ENCODE data around the gene NECTIN2. TPM values are rescaled to one million over a fixed set of nuclear protein-coding genes. Genes with fewer than 3 reads are reported as not detected.

Gene NECTIN2
- total and polyA plus RNA-seq, 2 experiments from 2014 or later = 193 to 307 TPM

DNA sequence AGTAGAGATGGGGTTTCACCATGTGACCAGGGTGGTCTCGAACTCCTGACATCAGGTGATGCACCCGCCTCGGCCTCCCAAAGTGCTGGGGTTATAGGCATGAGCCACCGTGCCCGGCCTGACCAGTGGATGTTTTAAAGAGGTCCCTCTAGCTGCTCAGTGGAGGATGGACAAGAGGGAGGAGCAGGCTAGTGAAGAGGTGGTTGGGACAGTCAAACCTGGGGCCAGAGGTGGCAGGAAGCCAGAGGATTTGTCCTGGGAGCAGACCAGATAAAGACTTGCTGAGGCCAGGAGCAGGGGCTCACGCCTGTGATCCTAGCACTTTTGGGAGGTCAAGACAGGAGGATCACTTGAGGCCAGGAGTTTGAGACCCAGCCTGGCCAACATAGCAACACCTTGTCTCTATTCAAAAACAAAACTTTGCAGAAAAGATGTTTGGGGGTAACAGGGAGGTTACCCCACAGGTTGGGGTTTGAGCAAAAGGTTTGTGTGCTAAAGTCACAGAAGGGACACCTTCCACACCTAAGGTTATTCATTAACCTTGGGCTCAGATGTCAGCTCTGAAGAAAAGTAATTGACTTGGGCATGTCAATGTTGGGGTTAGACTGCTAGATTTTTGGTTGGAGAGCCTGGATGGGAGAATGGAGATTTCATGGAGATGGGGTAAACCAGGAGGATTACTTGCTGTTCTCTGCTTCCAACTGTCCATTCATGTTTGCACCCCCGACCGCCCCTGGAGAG lies 28.2 kb upstream of the NECTIN2 start:
- TF ChIP-seq, protein P1, sequence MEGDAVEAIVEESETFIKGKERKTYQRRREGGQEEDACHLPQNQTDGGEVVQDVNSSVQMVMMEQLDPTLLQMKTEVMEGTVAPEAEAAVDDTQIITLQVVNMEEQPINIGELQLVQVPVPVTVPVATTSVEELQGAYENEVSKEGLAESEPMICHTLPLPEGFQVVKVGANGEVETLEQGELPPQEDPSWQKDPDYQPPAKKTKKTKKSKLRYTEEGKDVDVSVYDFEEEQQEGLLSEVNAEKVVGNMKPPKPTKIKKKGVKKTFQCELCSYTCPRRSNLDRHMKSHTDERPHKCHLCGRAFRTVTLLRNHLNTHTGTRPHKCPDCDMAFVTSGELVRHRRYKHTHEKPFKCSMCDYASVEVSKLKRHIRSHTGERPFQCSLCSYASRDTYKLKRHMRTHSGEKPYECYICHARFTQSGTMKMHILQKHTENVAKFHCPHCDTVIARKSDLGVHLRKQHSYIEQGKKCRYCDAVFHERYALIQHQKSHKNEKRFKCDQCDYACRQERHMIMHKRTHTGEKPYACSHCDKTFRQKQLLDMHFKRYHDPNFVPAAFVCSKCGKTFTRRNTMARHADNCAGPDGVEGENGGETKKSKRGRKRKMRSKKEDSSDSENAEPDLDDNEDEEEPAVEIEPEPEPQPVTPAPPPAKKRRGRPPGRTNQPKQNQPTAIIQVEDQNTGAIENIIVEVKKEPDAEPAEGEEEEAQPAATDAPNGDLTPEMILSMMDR (IDR thresholded peaks at IDR 0.05; ENCODE audit: poor library complexity) = no peak
- TF ChIP-seq EZH2 (IDR thresholded peaks at IDR 0.05; ENCODE audit: borderline replicate concordance) (no peak), EZH2phosphoT487 (IDR thresholded peaks at IDR 0.05; ENCODE audit: low read depth, severe bottlenecking, unreplicated experiment) (no peak)
- H3K4me1 ChIP-seq (ENCODE audit: insufficient read depth) = peaks cover 4% of the 10 kb centered on the region
- no peak overlapping the region for H2AFZ ChIP-seq
- H3K4me3 ChIP-seq = no peak overlapping the region
- H3K27me3 ChIP-seq = no peaks in the 10 kb centered on the region
- 87% methylated on average over 8 of the region's 8 CpGs for WGBS (ENCODE audit: low lambda C conversion rate, missing lambda C conversion rate)
- no peaks in the 10 kb centered on the region for H3K36me3 ChIP-seq (replicated peaks; ENCODE audit: insufficient read depth, low read depth)
- H3K9me3 ChIP-seq (ENCODE audit: low read depth) = no peaks in the 10 kb centered on the region
- H3K9me2 ChIP-seq (replicated peaks; ENCODE audit: insufficient read depth) = no peaks in the 10 kb centered on the region
- H3K4me2 ChIP-seq = no peak overlapping the region
- H4K20me1 ChIP-seq (ENCODE audit: insufficient read depth, poor library complexity, severe bottlenecking) = no peaks in the 10 kb centered on the region
- DNase-seq (ENCODE audit: low spot score) = no peak
- H3K79me2 ChIP-seq = no peaks in the 10 kb centered on the region
- no peak overlapping the region for H3K27ac ChIP-seq

DNA sequence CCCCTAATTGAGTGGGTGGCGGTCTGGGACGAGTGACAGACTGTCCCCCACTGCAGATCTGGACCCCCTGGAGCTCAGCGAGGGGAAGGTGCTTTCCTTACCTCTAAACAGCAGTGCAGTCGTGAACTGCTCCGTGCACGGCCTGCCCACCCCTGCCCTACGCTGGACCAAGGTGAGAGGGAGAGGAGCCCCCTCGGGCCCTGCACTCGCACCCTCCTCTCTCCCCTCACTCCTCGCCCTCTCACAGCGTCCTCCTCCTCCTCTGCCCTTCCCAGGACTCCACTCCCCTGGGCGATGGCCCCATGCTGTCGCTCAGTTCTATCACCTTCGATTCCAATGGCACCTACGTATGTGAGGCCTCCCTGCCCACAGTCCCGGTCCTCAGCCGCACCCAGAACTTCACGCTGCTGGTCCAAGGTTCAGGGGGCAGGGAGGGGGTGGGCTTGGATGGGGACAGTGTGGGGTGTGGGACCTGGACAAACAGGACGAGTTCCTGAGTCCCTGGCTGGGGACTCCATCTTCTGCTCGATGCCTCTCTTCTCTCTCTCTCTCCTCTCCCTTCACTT lies 27.5 kb upstream of the NECTIN2 start:
- Histone ChIP-seq H3K4me1 (ENCODE audit: insufficient read depth) (peaks cover 4% of the 10 kb centered on the region), H3K36me3 (replicated peaks; ENCODE audit: insufficient read depth, low read depth) (no peaks in the 10 kb centered on the region), H2AFZ (no peak overlapping the region), H3K27me3 (no peaks in the 10 kb centered on the region), H3K9me2 (replicated peaks; ENCODE audit: insufficient read depth) (no peaks in the 10 kb centered on the region), H3K4me2 (no peak overlapping the region), H3K79me2 (no peaks in the 10 kb centered on the region), H3K27ac (no peak overlapping the region), H3K4me3 (no peak overlapping the region), H4K20me1 (ENCODE audit: insufficient read depth, poor library complexity, severe bottlenecking) (no peaks in the 10 kb centered on the region), H3K9me3 (ENCODE audit: low read depth) (no peaks in the 10 kb centered on the region)
- TF ChIP-seq EZH2phosphoT487 (IDR thresholded peaks at IDR 0.05; ENCODE audit: low read depth, severe bottlenecking, unreplicated experiment) = no peak
- TF ChIP-seq, protein P1 (IDR thresholded peaks at IDR 0.05; ENCODE audit: poor library complexity) = no peak
- TF ChIP-seq EZH2 (IDR thresholded peaks at IDR 0.05; ENCODE audit: borderline replicate concordance) = no peak
- WGBS (ENCODE audit: low lambda C conversion rate, missing lambda C conversion rate) = 90% methylated on average over 20 of the region's 20 CpGs
- DNase-seq (ENCODE audit: low spot score) = no peak

DNA sequence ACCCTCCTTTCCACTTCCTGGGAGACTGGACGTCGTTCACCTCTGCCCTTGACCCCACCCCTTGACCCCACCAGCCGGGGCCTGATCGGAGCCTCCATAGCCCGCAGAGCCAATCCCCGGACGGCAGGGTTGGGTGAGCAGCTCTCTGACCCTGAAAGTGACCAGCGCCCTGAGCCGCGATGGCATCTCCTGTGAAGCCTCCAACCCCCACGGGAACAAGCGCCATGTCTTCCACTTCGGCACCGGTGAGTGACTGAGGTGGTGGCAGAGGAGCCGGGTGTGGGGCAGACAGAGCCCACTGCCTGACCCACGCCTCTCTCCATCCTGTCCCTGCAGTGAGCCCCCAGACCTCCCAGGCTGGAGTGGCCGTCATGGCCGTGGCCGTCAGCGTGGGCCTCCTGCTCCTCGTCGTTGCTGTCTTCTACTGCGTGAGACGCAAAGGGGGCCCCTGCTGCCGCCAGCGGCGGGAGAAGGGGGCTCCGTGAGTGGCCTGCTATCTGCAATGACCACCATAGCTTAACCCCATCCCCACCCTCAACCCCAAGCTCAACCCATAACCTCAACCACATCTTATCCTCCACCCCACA lies 26.8 kb upstream of the NECTIN2 start:
- Histone ChIP-seq H3K4me3 (no peak overlapping the region), H4K20me1 (ENCODE audit: insufficient read depth, poor library complexity, severe bottlenecking) (no peaks in the 10 kb centered on the region), H3K9me3 (ENCODE audit: low read depth) (no peaks in the 10 kb centered on the region), H2AFZ (no peak overlapping the region), H3K27me3 (no peaks in the 10 kb centered on the region), H3K4me1 (ENCODE audit: insufficient read depth) (peaks cover 4% of the 10 kb centered on the region), H3K36me3 (replicated peaks; ENCODE audit: insufficient read depth, low read depth) (no peaks in the 10 kb centered on the region), H3K79me2 (no peaks in the 10 kb centered on the region), H3K27ac (no peak overlapping the region), H3K9me2 (replicated peaks; ENCODE audit: insufficient read depth) (no peaks in the 10 kb centered on the region), H3K4me2 (no peak overlapping the region)
- 96% methylated on average over 25 of the region's 28 CpGs for WGBS (ENCODE audit: low lambda C conversion rate, missing lambda C conversion rate)
- TF ChIP-seq EZH2phosphoT487 (IDR thresholded peaks at IDR 0.05; ENCODE audit: low read depth, severe bottlenecking, unreplicated experiment) = no peak
- TF ChIP-seq EZH2 (IDR thresholded peaks at IDR 0.05; ENCODE audit: borderline replicate concordance) = no peak
- TF ChIP-seq, protein P1 (IDR thresholded peaks at IDR 0.05; ENCODE audit: poor library complexity) = no peak
- DNase-seq (ENCODE audit: low spot score) = no peak

Measured in hepatocyte (in vitro differentiated cells).